Stimulated activated naive B cell treated with anti-CD40 and anti-IgM and Interleukin-4, amounts not matched to agents 10 μg/mL and 1 μg/mL and 100 μg/mL, for 72 hours (primary cell): ENCODE results near the gene ELOVL6.

Source experiments
- ATAC-seq, 2 donors: fragments of 150-1000 bp; cut with Tn5 transposase; replicated peaks; 2 replicates each; pipeline ENCODE4 v1.10.0; 2021; ENCODE audit warnings: moderate library complexity in 1 of 2
- DNase-seq: peaks from one replicate; pipeline ENCODE4 v3.0.0; 2021
- H3K27ac Mint-ChIP-seq: one replicate; pipeline ENCODE4 v1.8.0; 2022; ENCODE audit warnings: mild to moderate bottlenecking, mixed read lengths
- H3K27me3 Mint-ChIP-seq, 2 donors: one replicate each; pipeline ENCODE4 v1.8.0; 2022; ENCODE audit warnings: mixed read lengths in 2 of 2
- H3K36me3 Mint-ChIP-seq, 2 donors: one replicate each; pipeline ENCODE4 v1.8.0; 2022; ENCODE audit warnings: mixed read lengths in 2 of 2, mild to moderate bottlenecking in 1 of 2
- H3K4me1 Mint-ChIP-seq, 2 donors: one replicate each; pipeline ENCODE4 v1.8.0; 2022; ENCODE audit warnings: mixed read lengths in 2 of 2, mild to moderate bottlenecking in 1 of 2
- H3K4me3 Mint-ChIP-seq, 2 donors: one replicate each; pipeline ENCODE4 v1.8.0; 2022; ENCODE audit warnings: mild to moderate bottlenecking in 2 of 2, mixed read lengths in 2 of 2, moderate library complexity in 1 of 2
- H3K9me3 Mint-ChIP-seq, 2 donors: one replicate each; pipeline ENCODE4 v1.8.0; 2022; ENCODE audit warnings: mixed read lengths in 2 of 2, mild to moderate bottlenecking in 1 of 2

Gene ELOVL6

DNA sequence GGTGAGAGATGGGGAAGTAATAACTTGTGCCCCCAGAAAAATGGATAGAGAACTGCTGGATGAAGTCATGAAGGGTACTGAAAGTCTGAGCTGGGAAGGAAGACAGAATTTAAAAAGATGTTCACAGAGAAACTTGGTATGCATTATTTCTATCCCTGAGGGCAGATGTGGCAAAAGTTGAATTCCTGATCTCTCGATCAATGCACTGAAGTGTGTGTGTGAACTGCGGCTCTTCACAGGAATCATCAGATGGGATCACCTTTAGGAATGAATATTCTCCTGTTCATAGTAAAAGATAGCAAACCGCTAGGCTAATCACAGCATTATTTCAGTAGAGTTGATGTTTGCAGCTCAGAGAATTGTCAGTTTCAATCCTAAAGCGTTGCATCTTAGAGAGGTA is 86.4 kb downstream of the ELOVL6 start:
- H3K4me3 Mint-ChIP-seq = no peak overlapping the region
- H3K36me3 Mint-ChIP-seq = no peaks in the 10 kb centered on the region
- no peaks in the 10 kb centered on the region for H3K27me3 Mint-ChIP-seq
- ATAC-seq (no peak), DNase-seq (no peak)
- H3K9me3 Mint-ChIP-seq = no peaks in the 10 kb centered on the region
- no peak overlapping the region for H3K27ac Mint-ChIP-seq
- peaks cover 4 to 7% of the 10 kb centered on the region in 2 donors for H3K4me1 Mint-ChIP-seq

DNA sequence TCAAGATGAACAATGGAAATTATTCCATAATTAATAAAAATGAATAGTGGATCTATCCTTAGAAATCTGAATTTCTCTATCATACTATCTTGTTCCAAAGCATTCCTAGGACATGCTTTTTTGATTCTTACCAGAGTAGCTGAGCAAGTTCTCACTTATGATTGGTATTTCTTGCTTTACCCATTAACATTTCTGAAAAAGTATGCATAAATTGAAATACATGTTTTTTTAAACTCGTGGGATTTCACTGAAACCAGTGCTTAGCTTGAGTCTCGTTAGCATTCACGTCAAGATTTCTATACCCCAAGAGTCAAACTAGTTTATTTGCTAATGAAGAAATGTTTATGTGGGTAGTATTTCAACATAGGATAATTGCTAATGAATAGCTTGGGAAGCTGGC is 89.0 kb downstream of the ELOVL6 start:
- Mint-ChIP-seq H3K27me3 (no peaks in the 10 kb centered on the region), H3K27ac (no peak overlapping the region), H3K4me1 (peaks cover 4 to 7% of the 10 kb centered on the region in 2 donors), H3K9me3 (no peaks in the 10 kb centered on the region), H3K36me3 (no peaks in the 10 kb centered on the region), H3K4me3 (no peak overlapping the region)
- DNase-seq (no peak), ATAC-seq (no peak)

DNA sequence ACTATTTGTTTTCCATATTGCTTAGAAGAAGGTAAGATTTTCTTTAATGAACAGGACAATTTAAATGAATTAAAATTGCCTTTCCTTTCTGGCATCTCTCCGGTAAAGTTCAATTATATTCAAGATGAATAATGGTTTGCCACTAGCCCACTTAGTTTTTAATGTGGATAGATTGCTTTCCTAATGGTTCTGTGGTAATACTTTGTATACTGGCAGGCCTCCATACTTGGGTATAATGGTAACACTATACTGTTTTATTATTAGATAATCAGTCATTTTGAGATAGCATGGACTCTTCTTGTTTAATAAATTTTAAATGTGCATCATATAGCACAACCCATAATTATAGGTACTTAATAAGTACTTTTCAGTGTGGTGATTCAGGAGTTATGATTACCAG is 89.5 kb downstream of the ELOVL6 start:
- Mint-ChIP-seq H3K36me3 (no peaks in the 10 kb centered on the region), H3K4me1 (peaks cover 4 to 7% of the 10 kb centered on the region in 2 donors), H3K9me3 (no peaks in the 10 kb centered on the region), H3K27me3 (no peaks in the 10 kb centered on the region), H3K4me3 (no peak overlapping the region), H3K27ac (no peak overlapping the region)
- DNase-seq = no peak
- ATAC-seq = no peak

- Mint-ChIP-seq H3K36me3 (no peaks in the 10 kb centered on the region), H3K27ac (no peak overlapping the region), H3K4me1 (peaks cover 4 to 7% of the 10 kb centered on the region in 2 donors), H3K4me3 (no peak overlapping the region), H3K27me3 (no peaks in the 10 kb centered on the region), H3K9me3 (no peaks in the 10 kb centered on the region)
- peak; percentile 84 to 86 for ATAC-seq
- DNase-seq = no peak
Observed at GRCh38 chr4:110108422-110108821, 90.0 kb downstream of the ELOVL6 start.

DNA sequence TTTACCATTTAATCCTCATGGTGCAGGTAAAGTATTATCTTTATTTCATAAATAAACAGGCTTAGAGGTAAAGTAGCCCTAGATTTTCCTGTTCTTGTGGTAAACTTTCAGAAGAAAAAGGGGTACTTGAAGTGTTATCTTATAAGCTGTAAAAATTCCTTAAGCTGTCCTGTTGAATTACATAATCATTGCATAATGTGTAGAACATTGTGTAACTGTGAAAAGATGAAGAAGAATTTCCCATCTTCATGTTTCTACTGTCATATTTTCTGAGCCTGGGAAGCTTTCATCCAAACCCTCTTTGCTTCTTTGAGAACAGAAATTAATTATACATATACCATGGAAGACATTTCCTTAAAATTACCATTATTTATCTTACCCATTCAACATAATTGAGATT is 90.5 kb downstream of the ELOVL6 start:
- Mint-ChIP-seq H3K4me1 (peaks cover 4 to 7% of the 10 kb centered on the region in 2 donors), H3K4me3 (no peak overlapping the region), H3K9me3 (peaks cover 0 to 2% of the 10 kb centered on the region in 2 donors), H3K36me3 (peaks cover 0 to 2% of the 10 kb centered on the region in 2 donors), H3K27me3 (no peaks in the 10 kb centered on the region), H3K27ac (no peak overlapping the region)
- DNase-seq (no peak), ATAC-seq (no peak)

GRCh38 chr4:110106931-110107296 is 91.5 kb downstream of the ELOVL6 start:
- no peaks in the 10 kb centered on the region for H3K27me3 Mint-ChIP-seq
- H3K9me3 Mint-ChIP-seq = peaks cover 0 to 2% of the 10 kb centered on the region in 2 donors
- DNase-seq (no peak), ATAC-seq (no peak)
- no peak overlapping the region for H3K27ac Mint-ChIP-seq
- H3K36me3 Mint-ChIP-seq = peaks cover 0 to 2% of the 10 kb centered on the region in 2 donors
- no peak overlapping the region for H3K4me3 Mint-ChIP-seq
- peaks cover 4 to 7% of the 10 kb centered on the region in 2 donors for H3K4me1 Mint-ChIP-seq

- no peak overlapping the region for H3K4me3 Mint-ChIP-seq
- peaks cover 0 to 2% of the 10 kb centered on the region in 2 donors for H3K9me3 Mint-ChIP-seq
- H3K4me1 Mint-ChIP-seq = peaks cover 4 to 7% of the 10 kb centered on the region in 2 donors
- H3K27me3 Mint-ChIP-seq = no peaks in the 10 kb centered on the region
- H3K27ac Mint-ChIP-seq = no peak overlapping the region
- H3K36me3 Mint-ChIP-seq = peaks cover 0 to 2% of the 10 kb centered on the region in 2 donors
- ATAC-seq (no peak), DNase-seq (no peak)
Observed at GRCh38 chr4:110104661-110105060, 93.8 kb downstream of the ELOVL6 start.

DNA sequence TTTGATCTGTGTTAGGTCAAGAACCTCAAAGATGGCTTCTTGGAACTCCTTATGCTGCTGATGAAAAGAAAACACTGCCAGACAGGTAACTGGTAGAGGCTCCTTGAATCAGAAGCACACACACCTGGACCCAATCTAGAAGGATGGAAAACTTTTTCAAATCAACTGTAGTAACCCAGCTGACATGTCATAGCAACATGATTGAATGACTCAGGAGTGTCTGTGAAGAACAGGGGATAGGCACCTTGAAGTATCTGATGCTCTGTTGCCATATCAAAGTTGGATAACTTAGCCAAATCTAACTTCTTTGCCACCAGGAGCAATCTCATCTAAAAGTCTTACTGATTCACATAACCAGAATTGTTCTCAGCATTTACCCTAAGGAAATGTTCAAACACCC is 98.8 kb downstream of the ELOVL6 start:
- ATAC-seq (no peak), DNase-seq (no peak)
- Mint-ChIP-seq H3K27me3 (no peaks in the 10 kb centered on the region), H3K4me3 (no peak overlapping the region), H3K27ac (no peak overlapping the region), H3K4me1 (no peaks in the 10 kb centered on the region), H3K9me3 (peaks cover 0 to 2% of the 10 kb centered on the region in 2 donors), H3K36me3 (peaks cover 0 to 2% of the 10 kb centered on the region in 2 donors)

DNA sequence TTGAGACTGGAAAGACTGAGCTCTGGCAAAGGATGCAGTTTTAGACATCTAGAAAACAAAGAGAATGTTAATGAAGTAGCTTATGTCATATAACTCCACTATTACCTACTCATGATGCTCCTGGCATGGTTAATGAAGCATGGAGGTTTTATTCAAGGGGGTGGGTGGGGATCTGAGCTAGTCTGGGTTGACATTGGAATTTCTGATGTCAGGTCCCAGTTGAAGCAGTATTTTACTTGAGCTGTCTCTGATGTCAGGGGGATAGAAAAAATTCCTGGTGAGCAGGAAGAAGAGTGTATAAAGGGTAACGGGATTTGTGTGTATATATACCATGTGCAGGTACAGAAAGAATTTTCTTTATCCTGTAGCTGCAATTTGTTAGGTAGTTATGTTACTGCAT is 102.0 kb downstream of the ELOVL6 start:
- Mint-ChIP-seq H3K4me3 (no peak overlapping the region), H3K9me3 (no peaks in the 10 kb centered on the region), H3K27ac (no peak overlapping the region), H3K27me3 (no peaks in the 10 kb centered on the region), H3K36me3 (no peaks in the 10 kb centered on the region), H3K4me1 (no peaks in the 10 kb centered on the region)
- no peak for DNase-seq
- no peak for ATAC-seq

DNA sequence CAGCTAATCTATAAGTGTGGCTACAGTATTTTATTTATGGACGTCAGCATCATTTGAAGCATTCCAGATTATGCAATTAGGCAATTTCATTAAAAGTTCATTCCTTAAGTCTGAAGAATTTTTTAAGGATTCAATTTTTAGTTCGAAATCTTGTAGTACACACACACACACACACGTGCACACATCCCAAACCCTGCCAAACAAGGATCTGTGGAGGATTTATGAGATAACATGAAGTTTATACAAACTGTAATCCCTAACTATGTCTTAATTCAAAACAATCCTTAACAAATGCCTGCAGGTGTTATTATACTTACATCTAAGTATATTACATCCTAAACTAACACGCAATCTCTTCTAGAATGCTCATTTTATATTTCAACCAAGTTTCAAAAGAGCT is 105.8 kb downstream of the ELOVL6 start:
- Mint-ChIP-seq H3K27me3 (no peaks in the 10 kb centered on the region), H3K9me3 (no peaks in the 10 kb centered on the region), H3K4me3 (no peak overlapping the region), H3K36me3 (no peaks in the 10 kb centered on the region), H3K4me1 (no peaks in the 10 kb centered on the region), H3K27ac (no peak overlapping the region)
- ATAC-seq = no peak
- DNase-seq = no peak

DNA sequence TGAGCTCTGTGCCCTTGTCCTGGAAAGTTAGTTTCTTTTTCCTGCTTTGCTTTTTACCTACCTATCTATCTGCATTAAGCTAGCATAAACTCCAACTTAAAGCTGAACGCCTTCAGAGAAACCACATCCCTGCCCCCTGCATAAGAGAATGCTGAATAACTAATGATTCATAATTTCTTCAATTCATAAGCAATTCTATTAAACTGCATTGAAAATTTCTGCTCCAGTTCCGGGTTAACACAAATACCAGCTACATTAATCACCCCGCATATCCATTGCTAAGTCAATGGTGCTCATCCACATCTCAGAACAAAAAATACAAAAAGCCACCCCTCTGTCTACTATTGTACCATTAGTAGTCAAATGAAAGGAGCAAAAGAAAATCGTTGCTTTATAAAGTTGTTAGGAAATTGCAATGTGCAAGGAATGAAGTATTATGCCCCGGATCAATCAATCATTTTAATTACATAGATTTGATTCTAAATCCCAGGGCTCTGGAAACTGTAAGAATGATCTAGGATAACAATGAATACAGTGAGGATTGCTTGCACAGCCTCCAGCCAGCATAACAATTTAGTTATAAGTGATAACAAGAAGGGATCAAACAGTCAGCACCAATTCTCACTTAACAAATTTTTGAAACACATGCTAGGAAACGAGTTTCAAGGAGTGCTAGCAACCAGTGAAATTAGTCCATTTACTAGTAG is 106.8 kb downstream of the ELOVL6 start:
- DNase-seq (no peak), ATAC-seq (no peak)
- H3K4me3 Mint-ChIP-seq = no peak overlapping the region
- H3K9me3 Mint-ChIP-seq = no peaks in the 10 kb centered on the region
- no peak overlapping the region for H3K27ac Mint-ChIP-seq
- no peaks in the 10 kb centered on the region for H3K36me3 Mint-ChIP-seq
- no peaks in the 10 kb centered on the region for H3K27me3 Mint-ChIP-seq
- H3K4me1 Mint-ChIP-seq = no peaks in the 10 kb centered on the region

DNA sequence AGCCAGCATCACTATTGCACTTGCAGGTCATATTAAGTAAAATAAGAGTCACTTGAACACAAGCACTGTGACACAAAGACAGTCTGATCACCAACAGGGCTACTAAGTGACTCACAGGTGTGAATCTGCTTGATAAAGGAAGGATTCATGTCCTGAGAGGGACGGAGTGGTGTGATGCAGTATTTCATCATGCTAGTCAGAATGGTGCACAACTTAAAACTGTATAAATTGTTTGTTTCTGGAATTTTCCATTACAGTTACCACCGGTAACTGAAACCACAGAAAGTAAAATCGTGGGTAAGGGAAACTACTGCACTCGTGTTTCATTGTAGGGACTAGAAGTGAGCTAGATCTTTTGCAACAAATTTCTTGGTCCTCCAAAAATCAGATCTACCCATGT is 109.7 kb downstream of the ELOVL6 start:
- Mint-ChIP-seq H3K4me1 (peaks cover 6 to 10% of the 10 kb centered on the region in 2 donors), H3K36me3 (peaks cover 0 to 1% of the 10 kb centered on the region in 2 donors), H3K27me3 (no peaks in the 10 kb centered on the region), H3K4me3 (no peak overlapping the region), H3K9me3 (no peaks in the 10 kb centered on the region), H3K27ac (no peak overlapping the region)
- ATAC-seq (peak; percentile 39 to 50), DNase-seq (no peak)

DNA sequence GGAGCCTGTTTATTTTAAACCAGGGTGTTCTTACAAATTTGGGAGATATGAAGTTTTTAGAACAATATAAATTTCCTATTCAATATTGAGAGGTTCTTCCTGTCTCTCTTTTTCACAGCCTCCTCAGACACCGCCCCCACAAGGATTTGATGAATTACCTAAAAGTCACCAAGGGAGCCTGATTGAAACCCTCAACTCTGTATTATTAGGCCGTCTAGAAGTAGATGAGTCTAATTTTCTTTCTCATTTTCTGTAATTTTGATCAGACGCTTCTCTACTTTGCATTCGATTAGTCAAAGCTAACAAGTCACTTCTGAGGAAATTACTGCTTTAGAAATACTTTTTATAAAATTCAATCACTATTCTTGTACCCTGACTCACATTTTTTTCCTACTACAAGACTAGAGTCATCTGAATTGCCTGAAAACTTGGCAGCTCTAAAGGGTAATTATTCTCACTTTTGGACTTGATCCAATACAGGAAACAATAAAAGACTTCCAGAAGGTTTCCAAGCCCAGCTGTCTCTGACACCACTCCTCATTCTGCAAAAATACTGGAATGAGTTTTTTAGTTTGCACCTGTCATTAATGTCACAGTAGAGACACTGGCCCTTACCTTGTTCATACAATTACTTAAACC is 111.2 kb downstream of the ELOVL6 start:
- H3K4me1 Mint-ChIP-seq = peaks cover 6 to 10% of the 10 kb centered on the region in 2 donors

DNA sequence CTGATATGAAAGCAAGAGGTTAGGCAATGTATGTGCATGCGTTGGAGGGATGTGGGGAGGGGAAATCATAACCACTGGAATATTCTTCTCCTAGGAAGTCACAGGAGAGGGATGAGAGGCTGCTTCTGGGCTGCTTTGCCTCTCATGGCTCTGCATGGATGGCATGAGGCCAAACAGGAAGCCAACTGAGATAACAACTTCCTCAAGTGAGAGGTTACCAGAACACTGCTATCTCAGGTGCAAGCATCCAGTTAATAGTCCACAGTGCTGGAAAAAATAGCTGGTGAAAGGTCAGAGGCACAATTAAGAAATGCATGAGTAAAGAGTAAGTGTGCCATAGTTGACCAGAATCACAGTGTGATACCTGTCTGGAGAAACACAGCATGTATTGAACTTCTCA is 113.3 kb downstream of the ELOVL6 start:
- no peak overlapping the region for H3K4me3 Mint-ChIP-seq
- no peaks in the 10 kb centered on the region for H3K9me3 Mint-ChIP-seq
- ATAC-seq (no peak), DNase-seq (no peak)
- H3K27me3 Mint-ChIP-seq = no peaks in the 10 kb centered on the region
- H3K36me3 Mint-ChIP-seq = peaks cover 0 to 1% of the 10 kb centered on the region in 2 donors
- H3K27ac Mint-ChIP-seq = no peak overlapping the region
- H3K4me1 Mint-ChIP-seq = peaks cover 6 to 10% of the 10 kb centered on the region in 2 donors

More for the DNA sequence above, 111.2 kb downstream of the ELOVL6 start:
- DNase-seq = no peak
- no peak for ATAC-seq
- no peaks in the 10 kb centered on the region for H3K9me3 Mint-ChIP-seq
- no peak overlapping the region for H3K27ac Mint-ChIP-seq
- H3K27me3 Mint-ChIP-seq = no peaks in the 10 kb centered on the region
- H3K4me3 Mint-ChIP-seq = no peak overlapping the region
- peaks cover 0 to 1% of the 10 kb centered on the region in 2 donors for H3K36me3 Mint-ChIP-seq

DNA sequence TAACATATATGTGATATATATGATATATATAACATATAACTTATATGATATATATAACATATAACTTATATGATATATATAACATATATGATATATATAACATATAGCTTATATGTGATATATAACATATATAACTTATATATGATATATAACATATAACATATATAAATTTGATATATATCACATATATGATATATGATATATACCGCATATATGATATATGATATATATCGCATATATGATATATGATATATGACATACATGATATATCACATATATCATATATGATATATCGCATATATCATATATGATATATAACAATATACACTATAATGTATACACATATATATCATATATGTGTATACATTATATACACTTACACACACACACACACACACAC is 114.3 kb downstream of the ELOVL6 start:
- ATAC-seq (no peak), DNase-seq (no peak)
- Mint-ChIP-seq H3K36me3 (peaks cover 0 to 1% of the 10 kb centered on the region in 2 donors), H3K4me1 (peaks cover 6 to 10% of the 10 kb centered on the region in 2 donors), H3K4me3 (no peak overlapping the region), H3K27me3 (no peaks in the 10 kb centered on the region), H3K27ac (no peak overlapping the region), H3K9me3 (peaks cover 0 to 3% of the 10 kb centered on the region in 2 donors)
